Pancreas (tissue), 10 donors: Measurements from ENCODE around the gene IRF2BP2. TPM values are rescaled to one million over a fixed set of nuclear protein-coding genes. Genes with fewer than 3 reads are reported as not detected.

Source experiments
- ATAC-seq, 4 donors: fragments of 200-7000 bp; cut with Tn5 transposase; one replicate each; pipeline versions ENCODE4 v1.8.0 to v1.9.1; 2020; ENCODE audit warnings: mild to moderate bottlenecking in 4 of 4, moderate library complexity in 4 of 4
- DNase-seq, 6 donors: peaks; one replicate each; pipeline ENCODE4 v3.0.0-alpha.2; 2020
- FAIRE-seq: peaks from 2 replicates; lab custom pipeline; 2012; peaks lifted over from hg19 to GRCh38; lab: Jason Lieb, UNC
- H3K27ac ChIP-seq, 4 donors: fragments of 200-600 bp; sonication (generic); 1 replicate in 3 of 4; 2 replicates in 1 of 4; pipeline versions ENCODE4 v1.5.0 to v1.8.0; 2020
- H3K27me3 ChIP-seq, 4 donors: fragments of 200-600 bp; one replicate each; pipeline ENCODE4 v1.8.0; 2021
- H3K36me3 ChIP-seq, 3 donors: fragments of 200-600 bp; sonication (generic) in 1 of 3; one replicate each; pipeline versions ENCODE4 v1.5.0 to v1.8.0; 2020 to 2021
- H3K4me1 ChIP-seq, 3 donors: fragments of 200-600 bp; one replicate each; pipeline ENCODE4 v1.8.0; 2021
- H3K4me3 ChIP-seq, 4 donors: fragments of 200-600 bp; sonication (generic) in 2 of 4; one replicate each; pipeline versions ENCODE4 v1.5.0 to v1.8.0; 2020 to 2021
- H3K9me3 ChIP-seq, 4 donors: fragments of 200-600 bp; one replicate each; pipeline ENCODE4 v1.8.0; 2021
- WGBS, 2 donors: extraction: QIAGEN DNeasy Blood & Tissue Kit; methylation state at CpG; one replicate each; pipeline ENCODE4 v1.1.7; 2013; 5-methylcytosine and 5-hydroxymethylcytosine counted together
- intact Hi-C, 3 donors: fragments of 100-400 bp; cut with DNase I; formaldehyde crosslinking; loops; one replicate each; pipeline versions ENCODE4 v1.11.1 to v1.14.2; 2022
- polyA plus RNA-seq, 2 donors: library from polyadenylated mRNA; stranded (reverse); fragments of 200-250 nt; gene quantifications; one replicate each; pipeline ENCODE4 v1.2.3, GENCODE V29; 2013
- total RNA-seq, 6 donors: library from RNA; stranded (reverse); fragmentation: NEBNext Ultra II Directional in 4 of 6; extraction: Animal tissue kit (Norgen Biotek cat#: 25700) in 4 of 6; gene quantifications; one replicate each; pipeline versions ENCODE4 v1.2.1 to v1.2.4, GENCODE V29; 2021 to 2023
- TF ChIP-seq, protein P1 (sequence below), 4 donors: fragments of 200-600 bp; sonication (generic) in 3 of 4; IDR thresholded peaks; one replicate each; pipeline versions ENCODE4 v1.5.0 to v1.8.0; 2021; ENCODE audit warnings: antibody characterized with exemption in 4 of 4
- donor health status: healthy with polysubstance abuse.
- donor health status: DM: no; HTN: no; CAD: no; lungs with moderate emphysema.
- donor health status: DM: no; HTN: no; CAD: no.
- donor health status: control.
- donor health status: control.
- donor health status: Bipolar disorder and iron deficiency.
- donor health status: DM: yes; HTN: yes; CAD: no.
- donor health status: DM: no; HTN: no; CAD: no.
- donor health status: DM: no; HTN: no; CAD: no.
- donor health status: DM: yes; HTN: yes; CAD: no.

IRF2BP2 gene
- total and polyA plus RNA-seq, 8 donors = 47.0 to 95.6 (median 57.7) TPM

GRCh38 chr1:234584926-234585325 lies 25.1 kb downstream of the IRF2BP2 start:
- ATAC-seq (no peak), DNase-seq (no peak), FAIRE-seq (no peak)
- no peaks in the 10 kb centered on the region for H3K27me3 ChIP-seq
- no peaks in the 10 kb centered on the region for H3K9me3 ChIP-seq
- H3K4me3 ChIP-seq = no peak overlapping the region
- no peaks in the 10 kb centered on the region for H3K4me1 ChIP-seq
- TF ChIP-seq, protein P1, sequence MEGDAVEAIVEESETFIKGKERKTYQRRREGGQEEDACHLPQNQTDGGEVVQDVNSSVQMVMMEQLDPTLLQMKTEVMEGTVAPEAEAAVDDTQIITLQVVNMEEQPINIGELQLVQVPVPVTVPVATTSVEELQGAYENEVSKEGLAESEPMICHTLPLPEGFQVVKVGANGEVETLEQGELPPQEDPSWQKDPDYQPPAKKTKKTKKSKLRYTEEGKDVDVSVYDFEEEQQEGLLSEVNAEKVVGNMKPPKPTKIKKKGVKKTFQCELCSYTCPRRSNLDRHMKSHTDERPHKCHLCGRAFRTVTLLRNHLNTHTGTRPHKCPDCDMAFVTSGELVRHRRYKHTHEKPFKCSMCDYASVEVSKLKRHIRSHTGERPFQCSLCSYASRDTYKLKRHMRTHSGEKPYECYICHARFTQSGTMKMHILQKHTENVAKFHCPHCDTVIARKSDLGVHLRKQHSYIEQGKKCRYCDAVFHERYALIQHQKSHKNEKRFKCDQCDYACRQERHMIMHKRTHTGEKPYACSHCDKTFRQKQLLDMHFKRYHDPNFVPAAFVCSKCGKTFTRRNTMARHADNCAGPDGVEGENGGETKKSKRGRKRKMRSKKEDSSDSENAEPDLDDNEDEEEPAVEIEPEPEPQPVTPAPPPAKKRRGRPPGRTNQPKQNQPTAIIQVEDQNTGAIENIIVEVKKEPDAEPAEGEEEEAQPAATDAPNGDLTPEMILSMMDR (IDR thresholded peaks at IDR 0.05) = no peak
- intact Hi-C loops = loop anchor here in 2 of 3 donors (10.0 kb wide), 2 partner anchors 80 to 510 kb away; no protein-coding TSS in a partner anchor
- H3K27ac ChIP-seq = no peak overlapping the region
- WGBS, 2 donors = 65 to 72% methylated on average over 4 of the region's 4 CpGs
- H3K36me3 ChIP-seq = no peaks in the 10 kb centered on the region

DNA sequence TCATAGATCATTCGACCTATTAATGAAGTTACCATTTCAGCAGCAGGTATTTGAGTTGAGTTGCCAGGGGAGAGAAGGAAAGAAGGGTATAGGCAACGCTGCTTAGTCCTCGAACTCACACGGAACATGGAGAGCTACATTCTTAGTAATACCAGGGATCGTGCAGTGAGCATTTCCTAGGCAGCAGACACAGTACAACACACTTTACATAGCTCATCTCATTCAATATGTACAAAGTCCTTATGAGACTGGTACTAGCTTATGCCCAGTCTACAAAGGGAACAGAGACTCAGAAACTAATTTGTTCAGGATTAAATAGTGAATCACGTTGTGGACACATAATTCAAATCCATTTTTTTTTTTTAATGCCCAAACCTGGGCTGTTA lies 25.6 kb downstream of the IRF2BP2 start:
- TF ChIP-seq, protein P1 (IDR thresholded peaks at IDR 0.05) = no peak
- H3K4me1 ChIP-seq = no peaks in the 10 kb centered on the region
- H3K27me3 ChIP-seq = no peaks in the 10 kb centered on the region
- FAIRE-seq = no peak
- H3K27ac ChIP-seq = no peak overlapping the region
- H3K36me3 ChIP-seq = no peaks in the 10 kb centered on the region
- WGBS, 2 donors = 79 to 84% methylated on average over 6 of the region's 6 CpGs
- intact Hi-C loops = loop anchor here in 2 of 3 donors (10.0 kb wide), 2 partner anchors 80 to 510 kb away; no protein-coding TSS in a partner anchor
- DNase-seq = no peak
- H3K9me3 ChIP-seq = no peaks in the 10 kb centered on the region
- peak in 1 of 4 donors; percentile 31 for ATAC-seq
- no peak overlapping the region for H3K4me3 ChIP-seq

DNA sequence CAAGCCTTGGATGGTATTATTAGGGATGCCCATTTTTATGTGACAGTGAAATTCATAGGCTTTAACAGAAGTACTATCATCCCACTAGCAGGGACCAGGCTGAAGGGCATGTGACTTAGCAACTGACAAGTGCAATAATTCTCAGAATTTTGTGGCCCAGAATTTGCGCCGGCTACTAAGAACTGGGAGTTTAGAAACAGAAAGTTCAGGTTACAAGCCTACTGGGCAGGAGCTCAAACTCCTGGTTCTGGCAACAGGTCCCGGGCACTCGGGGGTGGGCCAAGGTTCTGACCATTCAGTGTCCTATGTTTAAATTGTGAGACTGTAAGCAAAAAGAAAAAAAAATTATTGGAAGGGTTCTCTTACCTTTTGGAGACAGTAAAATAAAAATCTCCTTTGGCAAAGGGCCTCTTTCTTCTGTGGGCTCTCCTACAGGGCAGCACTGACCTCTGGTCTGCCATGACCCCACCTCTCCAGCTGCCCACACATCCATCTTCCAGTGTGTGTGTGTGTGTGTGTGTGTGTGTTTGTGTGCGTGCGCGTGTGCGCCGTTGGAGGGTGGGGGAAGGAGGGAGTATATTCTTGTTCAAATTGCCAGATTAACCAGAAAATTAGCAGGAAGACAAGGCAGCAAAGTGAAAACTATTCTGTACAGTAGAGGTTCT lies 26.1 kb downstream of the IRF2BP2 start:
- intact Hi-C loops = loop anchor here in 2 of 3 donors (10.0 kb wide), 2 partner anchors 79 to 511 kb away; no protein-coding TSS in a partner anchor

GRCh38 chr1:234582681-234583301 lies 27.2 kb downstream of the IRF2BP2 start:
- no peak overlapping the region for H3K4me3 ChIP-seq
- no peak overlapping the region for H3K27ac ChIP-seq
- TF ChIP-seq, protein P1 (IDR thresholded peaks at IDR 0.05) = no peak
- no peaks in the 10 kb centered on the region for H3K36me3 ChIP-seq
- no peaks in the 10 kb centered on the region for H3K27me3 ChIP-seq
- FAIRE-seq = no peak
- H3K9me3 ChIP-seq = no peaks in the 10 kb centered on the region
- WGBS, 2 donors = 85 to 87% methylated on average over 9 of the region's 9 CpGs
- no peak for DNase-seq
- intact Hi-C loops = loop anchor here in 2 of 3 donors (10.0 kb wide), 2 partner anchors 78 to 512 kb away; no protein-coding TSS in a partner anchor
- H3K4me1 ChIP-seq = no peaks in the 10 kb centered on the region
- ATAC-seq = no peak

More for the DNA sequence above, 26.1 kb downstream of the IRF2BP2 start:
- H3K27ac ChIP-seq = no peak overlapping the region
- DNase-seq (no peak), FAIRE-seq (no peak), ATAC-seq (peak in 3 of 4 donors; percentile 24 to 44 (median 43))
- WGBS, 2 donors = 63 to 66% methylated on average over 9 of the region's 9 CpGs
- H3K9me3 ChIP-seq = no peaks in the 10 kb centered on the region
- TF ChIP-seq, protein P1 (IDR thresholded peaks at IDR 0.05) = no peak
- no peaks in the 10 kb centered on the region for H3K36me3 ChIP-seq
- no peak overlapping the region for H3K4me3 ChIP-seq
- no peaks in the 10 kb centered on the region for H3K4me1 ChIP-seq
- H3K27me3 ChIP-seq = no peaks in the 10 kb centered on the region
